HEK293 (cell line): ENCODE results near the gene DPYSL5.
A peak's percentile ranks its signal among the peaks of the same experiment; 100 is the strongest.

ENCODE experiments used
- CTCF ChIA-PET: fragments of 350-600 bp; formaldehyde crosslinking; extraction: SDS; loops from one replicate; lab custom pipeline; 2021; ENCODE audit warnings: antibody characterized with exemption; lab: Yijun Ruan, JAX
- POLR2A ChIA-PET: fragments of 300-600 bp; formaldehyde crosslinking; extraction: SDS; loops from one replicate; lab custom pipeline; 2020; ENCODE audit warnings: antibody characterized with exemption, inconsistent platforms; lab: Yijun Ruan, JAX
- H3K27ac ChIP-seq: fragments of 200-500 bp; sonication (Bioruptor generic); 2 replicates; pipeline ENCODE4 v1.5.1; 2014; ENCODE audit warnings: low read depth, low read length, control low read depth, inconsistent platforms; ENCODE audit errors: extremely low read depth
- H3K36me3 ChIP-seq, 2 experiments: fragments of 200-500 bp in 1 of 2; sonication (Bioruptor generic) in 1 of 2; 1 replicate in 1 of 2; 2 replicates in 1 of 2; pipeline ENCODE4 v1.5.1; 2014 to 2017; ENCODE audit warnings: inconsistent platforms in 2 of 2, low read length in 2 of 2; ENCODE audit not compliant: control insufficient read depth in 2 of 2, insufficient read depth in 1 of 2
- H3K4me1 ChIP-seq: fragments of 200-500 bp; sonication (Bioruptor generic); 2 replicates; pipeline ENCODE4 v1.5.1; 2014; ENCODE audit warnings: mild to moderate bottlenecking, low read length, inconsistent platforms; ENCODE audit not compliant: control insufficient read depth, insufficient read depth
- H3K4me3 ChIP-seq: 2 replicates; pipeline ENCODE4 v1.5.1; 2011; ENCODE audit warnings: low read depth, mild to moderate bottlenecking, control low read depth, low read length, moderate library complexity
- H3K9me3 ChIP-seq: fragments of 200-500 bp; sonication (Bioruptor generic); 2 replicates; pipeline ENCODE4 v1.5.1; 2014; ENCODE audit warnings: low read depth, low read length, inconsistent platforms; ENCODE audit not compliant: control insufficient read depth, insufficient read depth
- GLIS1 ChIP-seq: fragments of 450-650 bp; formaldehyde crosslinking; IDR thresholded peaks from 2 replicates; pipeline ENCODE4 v1.5.1; 2016; ENCODE audit warnings: missing biosample characterization, missing genetic modification characterization
- PATZ1 ChIP-seq: fragments of 450-650 bp; formaldehyde crosslinking; IDR thresholded peaks from 2 replicates; pipeline ENCODE4 v1.5.1; 2016; ENCODE audit warnings: missing biosample characterization, missing genetic modification characterization
- TSHZ1 ChIP-seq: fragments of 450-650 bp; formaldehyde crosslinking; IDR thresholded peaks from 2 replicates; pipeline ENCODE4 v1.5.1; 2016; ENCODE audit warnings: missing biosample characterization, missing genetic modification characterization, borderline replicate concordance
- ZBTB21 ChIP-seq: fragments of 450-650 bp; formaldehyde crosslinking; IDR thresholded peaks from 2 replicates; pipeline ENCODE4 v1.5.1; 2017; ENCODE audit warnings: missing biosample characterization, missing genetic modification characterization
- ZFP69B ChIP-seq: fragments of 450-650 bp; formaldehyde crosslinking; IDR thresholded peaks from 2 replicates; pipeline ENCODE4 v1.5.1; 2016; ENCODE audit warnings: missing biosample characterization, missing genetic modification characterization
- ZNF169 ChIP-seq: fragments of 450-650 bp; formaldehyde crosslinking; IDR thresholded peaks from 2 replicates; pipeline ENCODE4 v1.5.1; 2016; ENCODE audit warnings: missing biosample characterization, missing genetic modification characterization
- ZNF248 ChIP-seq: fragments of 450-650 bp; formaldehyde crosslinking; IDR thresholded peaks from 2 replicates; pipeline ENCODE4 v1.5.1; 2017; ENCODE audit warnings: missing biosample characterization, missing genetic modification characterization
- ZNF341 ChIP-seq: fragments of 450-650 bp; formaldehyde crosslinking; IDR thresholded peaks from 2 replicates; pipeline ENCODE4; 2016; ENCODE audit warnings: low read depth, missing biosample characterization, missing genetic modification characterization
- ZNF398 ChIP-seq: fragments of 450-650 bp; formaldehyde crosslinking; IDR thresholded peaks from 2 replicates; pipeline ENCODE4 v1.5.1; 2017; ENCODE audit warnings: missing biosample characterization, missing genetic modification characterization
- ZNF530 ChIP-seq: fragments of 450-650 bp; formaldehyde crosslinking; IDR thresholded peaks from 2 replicates; pipeline ENCODE4 v1.5.1; 2016; ENCODE audit warnings: low read depth, missing biosample characterization, missing genetic modification characterization
- ZNF548 ChIP-seq: fragments of 450-650 bp; formaldehyde crosslinking; IDR thresholded peaks from 2 replicates; pipeline ENCODE4 v1.5.1; 2016; ENCODE audit warnings: missing biosample characterization, missing genetic modification characterization
- ZNF623 ChIP-seq: fragments of 450-650 bp; formaldehyde crosslinking; IDR thresholded peaks from 2 replicates; pipeline ENCODE4 v1.5.1; 2016; ENCODE audit warnings: missing biosample characterization, missing genetic modification characterization
- ZNF626 ChIP-seq: fragments of 450-650 bp; sonication (Bioruptor Pico); formaldehyde crosslinking; IDR thresholded peaks from 2 replicates; pipeline ENCODE4 v1.5.1; 2018; ENCODE audit warnings: missing biosample characterization, missing genetic modification characterization, inconsistent platforms
- ZXDB ChIP-seq: fragments of 450-650 bp; formaldehyde crosslinking; IDR thresholded peaks from 2 replicates; pipeline ENCODE4 v1.5.1; 2016; ENCODE audit warnings: missing biosample characterization, missing genetic modification characterization

The DPYSL5 gene

GRCh38 chr2:26805241-26805676, 42.7 kb upstream of the DPYSL5 start (continued):
- no peak for TF ChIP-seq PATZ1 (tag by site-specific recombination)
- no peak for TF ChIP-seq ZNF626 (tag by site-specific recombination)
- TF ChIP-seq GLIS1 (tag by site-specific recombination) = no peak

- H3K36me3 ChIP-seq = no peaks in the 10 kb centered on the region
- ChIA-PET POLR2A (no interaction called here), CTCF (interaction anchor here (1.3 kb wide), 1 partner anchor 37 kb away, joined by 3 read pairs; no protein-coding TSS in a partner anchor)
- no peak overlapping the region for H3K27ac ChIP-seq
- no peak overlapping the region for H3K4me3 ChIP-seq
- peak; percentile 63 for TF ChIP-seq ZNF341 (tag by site-specific recombination)
- TF ChIP-seq ZNF398 (tag by site-specific recombination) = no peak
- no peaks in the 10 kb centered on the region for H3K4me1 ChIP-seq
- no peaks in the 10 kb centered on the region for H3K9me3 ChIP-seq
Observed at GRCh38 chr2:26807788-26808460, 40.0 kb upstream of the DPYSL5 start.

GRCh38 chr2:26809211-26809610, 38.7 kb upstream of the DPYSL5 start:
- Histone ChIP-seq H3K4me1 (no peaks in the 10 kb centered on the region), H3K9me3 (no peaks in the 10 kb centered on the region), H3K27ac (no peak overlapping the region), H3K4me3 (no peak overlapping the region), H3K36me3 (no peaks in the 10 kb centered on the region)
- ChIA-PET POLR2A (no interaction called here), CTCF (no interaction called here)
- TF ChIP-seq ZNF530 (tag by site-specific recombination) = no peak
- TF ChIP-seq ZNF548 (tag by site-specific recombination) = no peak
- no peak for TF ChIP-seq ZNF623 (tag by site-specific recombination)
- no peak for TF ChIP-seq ZXDB (tag by site-specific recombination)
- no peak for TF ChIP-seq ZBTB21 (tag by site-specific recombination)
- no peak for TF ChIP-seq ZNF248 (tag by site-specific recombination)
- no peak for TF ChIP-seq ZNF169 (tag by site-specific recombination)
- no peak for TF ChIP-seq ZFP69B (tag by site-specific recombination)
- no peak for TF ChIP-seq TSHZ1 (tag by site-specific recombination)
